Left ventricle myocardium superior (tissue), 1 donor: Measurements from ENCODE around the gene LIN7B. TPM values are rescaled to one million over a fixed set of nuclear protein-coding genes. Genes with fewer than 3 reads are reported as not detected.
"Not testable (repeated sequence)": the region's sequence is repeated elsewhere in the genome, so short reads cannot be mapped to it uniquely, and the experiment has no call there.

Source experiments
- ATAC-seq: fragments of 200-7000 bp; cut with Tn5 transposase; one replicate; pipeline ENCODE4 v1.9.1; 2020; ENCODE audit warnings: mild to moderate bottlenecking, moderate library complexity
- DNase-seq: peaks from one replicate; pipeline ENCODE4 v3.0.0-alpha.2; 2020
- intact Hi-C: fragments of 100-400 bp; cut with micrococcal nuclease; formaldehyde crosslinking; loops from one replicate; pipeline ENCODE4 v1.11.0; 2022
- total RNA-seq: library from RNA; stranded (reverse); fragmentation: NEBNext Ultra II Directional; extraction: Animal tissue kit (Norgen Biotek cat#: 25700); gene quantifications from one replicate; pipeline ENCODE4 v1.2.1, GENCODE V29; 2021
- donor health status: DM: no; HTN: yes; CAD: no; lungs with severe emphysema.

LIN7B gene
- total RNA-seq, 1 donor from 2014 or later = 19.8 TPM

DNA sequence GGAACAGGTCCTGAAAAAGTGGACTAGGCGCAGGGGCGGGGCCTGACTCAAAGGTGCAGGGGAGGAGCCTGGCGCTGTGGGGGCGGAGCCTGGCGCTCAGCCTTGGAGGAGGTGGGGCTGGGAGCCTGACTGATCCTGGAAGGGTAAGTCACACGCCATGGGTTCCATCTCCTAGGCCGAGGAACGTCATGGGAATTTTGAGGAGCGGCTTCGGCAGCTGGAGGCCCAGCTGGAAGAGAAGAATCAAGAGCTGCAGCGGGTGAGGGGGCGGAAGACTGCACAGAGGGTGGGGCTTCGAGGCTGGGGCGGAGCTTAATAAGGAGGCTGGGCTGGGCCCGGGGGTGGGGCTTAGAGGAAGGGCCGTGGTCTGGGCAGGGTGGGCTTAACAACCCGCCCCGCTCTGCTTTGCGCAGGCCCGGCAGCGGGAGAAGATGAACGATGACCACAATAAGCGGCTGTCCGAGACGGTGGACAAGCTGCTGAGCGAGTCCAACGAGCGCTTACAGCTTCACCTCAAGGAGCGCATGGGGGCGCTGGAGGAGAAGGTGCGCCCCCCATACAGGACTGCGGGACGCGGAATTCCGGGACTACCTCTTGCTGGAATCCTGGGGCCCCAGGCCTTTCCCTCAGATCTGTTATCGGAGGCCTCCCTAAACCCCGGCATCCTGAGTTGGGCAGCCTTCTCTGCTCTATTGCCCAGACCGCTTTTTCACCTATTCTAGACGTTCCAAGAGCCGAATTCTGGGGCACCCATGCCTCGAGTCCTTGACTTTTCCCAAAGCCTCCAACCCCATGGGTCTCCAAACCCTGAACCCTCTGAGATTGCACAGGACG, 19.7 kb downstream of the LIN7B start:
- intact Hi-C loops = no loop called here
- ATAC-seq = peak; percentile 63
- peak; percentile 82 for DNase-seq

GRCh38 chr19:49135686-49136085, 21.5 kb downstream of the LIN7B start:
- intact Hi-C loops = no loop called here
- ATAC-seq (no peak), DNase-seq (no peak)

- DNase-seq = peak; percentile 89
- peak; percentile 81 for ATAC-seq
- intact Hi-C loops = no loop called here
Measured at GRCh38 chr19:49136771-49137171, 22.6 kb downstream of the LIN7B start.

- no peak for ATAC-seq
- intact Hi-C loops = loop anchor here (10.0 kb wide), 1 partner anchor 46 kb away; no protein-coding TSS in a partner anchor
- DNase-seq = no peak
Measured at GRCh38 chr19:49140951-49141350, 26.8 kb downstream of the LIN7B start.

DNA sequence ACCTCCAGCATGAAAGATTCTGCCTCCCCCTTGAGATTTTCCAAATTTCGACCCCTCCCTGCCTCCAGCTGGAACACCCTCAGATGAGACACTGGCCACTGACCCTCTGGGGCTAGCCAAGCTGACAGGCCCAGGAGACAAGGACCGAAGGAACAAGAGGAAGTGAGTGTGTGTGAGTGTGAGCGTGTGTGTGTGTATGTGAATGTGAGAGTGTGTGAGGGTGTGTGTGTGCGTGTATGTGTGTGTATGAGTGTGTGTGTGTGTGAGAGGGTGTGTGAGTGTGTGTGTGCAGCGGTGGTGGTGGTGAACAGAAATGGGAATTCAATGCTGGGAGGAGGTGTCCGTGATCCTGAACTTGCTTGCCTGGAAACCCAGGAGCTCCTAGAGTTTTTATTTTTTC, 27.2 kb downstream of the LIN7B start:
- ATAC-seq = no peak
- intact Hi-C loops = loop anchor here (10.0 kb wide), 1 partner anchor 47 kb away; no protein-coding TSS in a partner anchor
- no peak for DNase-seq

DNA sequence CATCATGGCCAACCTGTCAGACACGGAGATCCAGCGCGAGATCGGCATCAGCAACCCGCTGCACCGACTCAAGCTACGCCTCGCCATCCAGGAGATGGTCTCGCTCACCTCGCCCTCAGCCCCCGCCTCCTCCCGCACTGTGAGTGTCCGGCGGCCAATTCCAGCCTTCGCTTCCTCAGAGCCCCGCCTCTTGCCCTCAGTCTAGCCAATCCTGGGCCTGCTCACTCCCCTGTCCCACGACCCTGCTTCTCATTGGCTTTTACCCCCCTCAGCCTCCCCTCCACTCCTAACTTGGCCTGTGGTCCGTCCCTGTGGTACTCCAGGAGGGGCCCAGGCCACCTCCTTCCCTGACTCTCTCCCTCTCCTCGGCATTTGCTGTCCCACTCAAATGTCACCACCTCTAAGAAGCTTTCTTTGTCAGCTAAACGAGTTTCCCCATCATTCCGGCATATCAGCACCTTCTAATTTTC, 28.7 kb downstream of the LIN7B start:
- intact Hi-C loops = loop anchor here (10.0 kb wide), 1 partner anchor 48 kb away; no protein-coding TSS in a partner anchor
- peak; percentile 98 for ATAC-seq

DNA sequence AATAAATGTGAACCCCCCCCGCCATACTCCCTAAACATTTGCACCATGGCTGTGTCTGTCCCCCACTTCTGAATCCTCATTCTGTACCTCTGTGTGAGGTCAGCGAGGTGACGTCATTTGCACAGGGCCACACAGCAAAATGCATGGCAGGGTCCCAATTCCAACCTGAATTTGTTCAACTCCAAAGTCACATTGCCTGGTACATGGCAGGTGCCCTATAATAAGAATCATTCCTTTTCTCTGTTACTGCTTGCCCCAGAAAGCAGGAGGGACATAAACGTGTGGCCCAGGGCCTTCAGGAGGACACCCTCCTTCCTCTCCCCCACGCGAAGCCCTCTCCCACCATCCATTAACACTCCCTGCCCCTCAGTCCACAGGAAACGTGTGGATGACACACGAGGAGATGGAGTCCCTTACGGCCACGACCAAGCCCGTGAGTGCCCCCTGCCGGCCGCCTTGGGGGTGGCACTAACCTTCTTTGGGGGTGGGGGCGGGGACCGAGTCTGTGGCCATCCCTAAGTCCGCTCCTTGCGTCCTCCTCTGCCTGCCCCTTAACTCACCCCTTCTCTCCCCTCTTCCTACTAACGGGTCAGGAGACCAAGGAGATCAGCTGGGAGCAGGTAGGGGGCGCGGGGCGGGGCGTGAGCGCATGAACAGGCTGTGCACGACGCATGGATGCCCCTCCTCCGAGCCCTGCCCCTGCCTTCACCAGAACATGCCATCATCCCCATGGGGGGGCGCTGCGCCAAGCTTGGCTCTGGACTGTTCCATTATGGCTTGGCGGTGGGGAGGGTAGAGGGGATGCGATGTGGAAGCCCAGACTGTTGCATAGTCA, 31.6 kb downstream of the LIN7B start:
- peak; percentile 9 for ATAC-seq
- intact Hi-C loops = loop anchor here (10.0 kb wide), 1 partner anchor 51 kb away; no protein-coding TSS in a partner anchor
- DNase-seq = peak; percentile 89

More for the DNA sequence above, 28.7 kb downstream of the LIN7B start:
- DNase-seq = peak; percentile 94

- not testable (repeated sequence) for ATAC-seq
- intact Hi-C loops = loop anchor here (10.0 kb wide), 1 partner anchor 52 kb away; no protein-coding TSS in a partner anchor
- peak; percentile 33 for DNase-seq
Measured at GRCh38 chr19:49146408-49146770, 32.2 kb downstream of the LIN7B start.

GRCh38 chr19:49148044-49148682, 34.0 kb downstream of the LIN7B start:
- DNase-seq = peak; percentile 36
- intact Hi-C loops = loop anchor here (10.0 kb wide), 1 partner anchor 53 kb away; no protein-coding TSS in a partner anchor
- no peak for ATAC-seq

DNA sequence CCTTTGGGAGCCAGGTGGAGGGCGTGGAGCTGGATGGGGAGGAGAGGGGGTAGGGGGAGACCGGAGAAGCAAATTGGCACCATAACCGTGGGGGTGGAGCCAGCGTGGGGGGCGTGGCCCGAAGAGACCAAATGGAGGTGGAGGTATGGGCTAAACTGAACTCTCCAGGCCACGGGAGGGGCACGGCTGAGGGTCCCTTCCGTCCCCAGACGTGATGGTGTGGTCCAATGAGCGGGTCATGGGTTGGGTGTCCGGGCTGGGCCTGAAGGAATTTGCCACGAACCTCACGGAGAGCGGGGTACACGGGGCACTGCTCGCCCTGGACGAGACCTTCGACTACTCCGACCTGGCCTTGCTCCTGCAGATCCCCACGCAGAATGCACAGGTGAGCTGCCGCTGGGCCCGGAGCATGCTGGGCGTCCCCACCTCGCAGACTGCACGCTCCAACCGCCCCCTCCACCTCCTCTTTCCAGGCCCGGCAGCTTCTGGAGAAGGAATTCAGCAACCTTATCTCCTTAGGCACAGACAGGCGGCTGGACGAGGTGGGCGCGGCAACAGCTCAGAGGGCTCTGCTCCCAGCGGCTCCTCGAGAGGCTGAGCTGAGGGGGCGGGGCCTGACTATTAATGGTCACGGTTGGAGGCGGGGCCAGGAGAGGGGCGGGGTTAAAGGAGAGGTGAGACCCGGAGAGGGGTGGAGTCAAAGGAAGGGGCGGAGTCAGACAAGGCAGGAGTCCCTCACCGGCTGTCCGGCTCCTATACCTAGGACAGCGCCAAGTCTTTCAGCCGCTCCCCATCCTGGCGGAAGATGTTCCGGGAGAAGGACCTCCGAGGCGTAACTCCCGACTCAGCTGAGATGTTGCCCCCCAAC, 34.8 kb downstream of the LIN7B start:
- ATAC-seq = peak; percentile 81
- intact Hi-C loops = loop anchor here (10.0 kb wide), 1 partner anchor 54 kb away; no protein-coding TSS in a partner anchor
- peak; percentile 98 for DNase-seq

DNA sequence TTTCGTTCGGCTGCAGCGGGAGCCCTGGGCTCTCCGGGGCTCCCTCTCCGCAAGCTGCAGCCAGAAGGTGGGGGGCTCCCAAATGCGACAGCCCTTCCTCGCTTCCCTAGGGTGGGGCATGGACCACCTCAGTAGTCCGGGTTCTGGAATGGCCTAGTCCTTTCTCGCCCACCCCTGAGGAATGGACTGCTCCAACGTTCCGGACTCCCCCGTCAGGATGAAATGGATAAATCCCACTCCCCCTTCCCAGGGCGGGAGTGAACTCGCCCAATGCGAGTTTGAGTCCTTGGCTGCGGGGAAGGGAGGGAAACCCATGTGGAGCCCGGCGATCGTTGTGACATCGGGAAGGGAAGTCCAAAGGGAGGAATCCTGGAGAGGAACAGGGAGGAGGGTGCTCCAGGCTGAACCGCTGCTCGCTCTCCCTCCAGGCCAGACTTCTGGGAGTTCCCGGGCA, 35.5 kb downstream of the LIN7B start:
- DNase-seq = peak; percentile 76
- intact Hi-C loops = loop anchor here (10.0 kb wide), 1 partner anchor 55 kb away; no protein-coding TSS in a partner anchor
- peak; percentile 48 for ATAC-seq

GRCh38 chr19:49150106-49150943, 36.2 kb downstream of the LIN7B start:
- intact Hi-C loops = no loop called here
- DNase-seq (peak; percentile 88), ATAC-seq (peak; percentile 71)

GRCh38 chr19:49150944-49151243, 36.7 kb downstream of the LIN7B start:
- no peak for ATAC-seq
- intact Hi-C loops = no loop called here
- no peak for DNase-seq

DNA sequence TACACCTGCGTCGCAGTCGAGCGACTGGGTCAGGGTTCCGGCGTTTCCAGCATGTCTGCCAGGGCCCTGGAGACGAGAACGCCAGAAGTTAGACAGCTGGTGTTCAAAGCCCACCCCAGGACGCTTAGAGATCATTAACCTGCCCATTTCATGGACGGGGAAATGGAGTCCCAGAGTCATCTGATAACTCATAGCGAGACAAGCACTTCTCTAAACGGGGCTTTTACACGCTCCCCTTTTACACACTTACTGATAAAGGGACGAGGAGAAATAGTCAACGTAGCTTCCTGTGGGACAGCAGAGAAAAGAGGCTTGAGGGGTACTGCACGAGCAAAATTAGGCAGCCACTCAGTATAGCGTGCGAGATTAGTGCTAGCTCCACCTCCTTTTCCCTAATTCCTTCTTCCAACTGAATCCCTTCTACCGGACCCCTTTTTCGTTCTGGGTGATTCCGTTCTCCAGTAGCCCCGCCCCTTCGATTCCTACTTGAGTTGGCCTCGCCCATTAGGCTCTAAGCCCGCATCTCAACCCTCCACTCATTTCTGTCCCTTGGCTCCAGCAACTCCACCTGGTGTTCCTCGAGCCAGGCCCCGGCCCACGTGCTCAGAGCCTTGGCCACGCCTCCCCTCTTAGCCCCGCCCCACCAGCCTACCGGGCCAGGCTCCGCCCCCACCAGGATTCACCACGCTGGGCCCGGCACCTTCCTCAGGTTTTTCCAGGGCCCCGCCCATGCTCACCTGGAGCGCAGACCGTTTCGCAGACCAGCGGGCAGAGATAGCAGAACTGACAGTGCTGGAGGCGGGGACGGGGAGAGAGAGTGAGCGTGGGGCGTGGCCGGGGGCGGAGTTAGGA, 37.3 kb downstream of the LIN7B start:
- DNase-seq (peak; percentile 75), ATAC-seq (no peak)
- intact Hi-C loops = no loop called here

DNA sequence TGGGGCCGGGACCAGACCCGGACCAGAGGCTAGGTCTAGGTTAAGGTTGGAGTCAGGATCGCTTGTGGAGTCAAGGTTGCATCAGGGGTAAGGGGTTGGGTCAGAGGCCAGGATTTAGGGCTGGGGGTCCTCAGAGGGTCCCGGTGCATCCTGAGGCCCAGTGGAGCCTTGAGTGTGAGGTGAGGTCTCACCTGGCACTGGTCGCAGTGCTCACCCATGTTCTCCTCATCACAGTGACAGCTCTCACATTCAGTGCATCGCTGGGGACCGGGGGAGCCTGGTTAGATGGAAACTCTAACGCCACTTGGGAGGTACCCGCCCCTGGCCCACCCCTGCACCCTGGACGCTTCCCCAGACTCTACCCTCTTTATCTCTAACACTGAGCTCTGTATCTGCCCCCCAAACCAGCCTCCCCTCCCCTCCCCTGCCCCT, 38.0 kb downstream of the LIN7B start:
- no peak for ATAC-seq

GRCh38 chr19:49153167-49153809, 39.1 kb downstream of the LIN7B start:
- intact Hi-C loops = no loop called here
- DNase-seq (no peak), ATAC-seq (no peak)

More for the DNA sequence above, 38.0 kb downstream of the LIN7B start:
- intact Hi-C loops = no loop called here
- peak; percentile 30 for DNase-seq
